ENCODE results near the gene CMSS1.
"Not testable (repeated sequence)": the region's sequence is repeated elsewhere in the genome, so short reads cannot be mapped to it uniquely, and the experiment has no call there.

CMSS1 gene

GRCh38 chr3:99823723-99824711 lies 6.4 kb downstream of the CMSS1 start:
- no peak for DNase-seq

- DNase-seq = no peak
Observed at GRCh38 chr3:99825004-99825640, 7.5 kb downstream of the CMSS1 start.

- DNase-seq = no peak
Observed at GRCh38 chr3:99829844-99830243, 12.2 kb downstream of the CMSS1 start.

- no peak for DNase-seq
Observed at GRCh38 chr3:99833617-99834205, 16.0 kb downstream of the CMSS1 start.

DNA sequence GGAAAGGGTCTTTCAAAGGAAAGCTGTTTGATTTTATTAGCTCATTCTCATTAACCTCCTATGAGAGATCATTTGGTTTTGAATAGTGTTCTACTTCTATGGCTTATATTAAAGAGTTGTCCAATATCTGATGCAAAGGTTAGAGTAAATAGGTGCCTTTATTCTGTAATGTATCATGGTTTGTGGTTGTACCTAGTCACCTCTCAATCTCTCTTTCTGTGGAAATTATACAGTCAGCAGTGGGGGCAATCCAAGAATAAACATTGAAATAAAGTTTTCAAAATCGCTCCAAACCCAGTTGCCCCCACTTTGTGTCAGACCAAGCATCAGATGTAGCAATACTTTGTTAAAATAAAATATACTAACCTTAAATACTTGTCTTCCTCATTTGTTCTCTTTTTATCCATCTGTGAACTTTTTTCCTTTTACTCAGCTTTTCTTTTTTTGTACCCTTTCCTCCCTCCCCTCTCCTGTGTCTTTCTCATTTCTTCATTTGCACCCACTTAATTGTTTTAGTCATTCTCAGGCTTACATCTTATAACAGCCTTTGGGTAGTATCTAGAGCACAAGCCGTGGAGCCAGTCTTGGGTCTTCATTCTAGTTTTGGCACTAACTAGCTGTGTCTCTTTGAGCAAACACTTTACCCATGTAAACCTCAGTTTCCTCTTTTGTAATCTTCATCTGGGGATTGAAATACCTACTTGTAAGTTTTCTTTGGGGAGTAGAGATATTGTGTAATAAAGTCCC lies 16.7 kb downstream of the CMSS1 start:
- DNase-seq = no peak

GRCh38 chr3:99836681-99837080 lies 19.0 kb downstream of the CMSS1 start:
- DNase-seq = no peak

- no peak for DNase-seq
Observed at GRCh38 chr3:99837715-99838114, 20.1 kb downstream of the CMSS1 start.

DNA sequence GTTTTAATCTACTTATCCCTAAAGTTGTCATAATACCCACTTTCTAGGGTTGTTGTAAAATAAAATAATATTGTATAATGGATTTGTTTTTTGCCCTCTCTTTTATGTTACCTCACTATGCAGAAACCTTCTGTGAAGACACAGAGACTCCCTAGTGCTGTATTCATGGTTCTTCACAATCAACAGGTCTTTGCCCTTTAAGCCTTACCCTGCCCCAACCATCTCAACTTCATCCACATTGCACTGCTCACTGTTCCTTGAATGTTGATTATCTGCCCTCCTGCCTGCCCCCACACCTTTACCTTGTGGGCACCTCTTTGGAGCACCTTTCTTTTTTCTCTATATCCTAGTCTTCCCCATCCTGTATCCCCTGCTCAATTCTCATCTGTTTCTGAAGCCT lies 21.1 kb downstream of the CMSS1 start:
- no peak for DNase-seq

- no peak for DNase-seq
Observed at GRCh38 chr3:99839613-99840012, 22.0 kb downstream of the CMSS1 start.

GRCh38 chr3:99841949-99842348 lies 24.3 kb downstream of the CMSS1 start:
- not testable (repeated sequence) for DNase-seq

DNA sequence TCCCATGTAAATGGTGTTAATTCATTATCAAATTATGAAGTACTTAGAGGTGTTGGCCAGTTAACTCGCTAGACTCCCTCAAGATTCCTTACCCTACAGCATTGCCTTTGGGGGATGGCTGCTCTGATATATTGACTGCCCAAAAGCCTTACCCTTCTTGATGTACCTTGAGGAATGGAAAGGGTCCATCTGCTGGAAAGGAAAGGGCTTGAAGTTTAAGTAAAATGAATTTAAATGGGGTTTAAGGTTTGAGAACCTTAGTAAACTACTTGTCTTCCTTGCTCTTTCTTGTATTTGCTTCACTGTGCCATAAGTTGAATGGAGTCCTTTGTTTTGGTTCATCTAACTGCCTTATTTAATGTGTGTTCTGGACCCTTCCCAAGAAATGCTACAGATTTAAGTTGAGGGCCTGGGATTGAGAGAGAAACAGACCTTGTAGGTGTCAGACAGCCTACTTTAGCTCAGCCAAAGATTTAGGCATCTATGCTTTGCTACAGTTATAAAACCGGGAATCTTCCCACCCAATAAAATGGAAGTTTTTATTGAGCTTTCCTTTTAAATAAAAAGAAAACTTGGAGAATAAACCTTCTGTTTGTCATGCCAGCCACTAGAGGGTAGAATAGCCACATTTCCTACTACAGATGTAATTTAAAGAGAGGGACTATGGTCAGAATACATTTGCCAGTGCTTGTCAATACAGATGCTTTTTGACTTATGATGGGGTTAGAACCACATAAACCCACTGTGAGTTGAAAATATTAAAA lies 25.3 kb downstream of the CMSS1 start:
- no peak for DNase-seq

GRCh38 chr3:99843590-99844258 lies 26.1 kb downstream of the CMSS1 start:
- no peak for DNase-seq

DNA sequence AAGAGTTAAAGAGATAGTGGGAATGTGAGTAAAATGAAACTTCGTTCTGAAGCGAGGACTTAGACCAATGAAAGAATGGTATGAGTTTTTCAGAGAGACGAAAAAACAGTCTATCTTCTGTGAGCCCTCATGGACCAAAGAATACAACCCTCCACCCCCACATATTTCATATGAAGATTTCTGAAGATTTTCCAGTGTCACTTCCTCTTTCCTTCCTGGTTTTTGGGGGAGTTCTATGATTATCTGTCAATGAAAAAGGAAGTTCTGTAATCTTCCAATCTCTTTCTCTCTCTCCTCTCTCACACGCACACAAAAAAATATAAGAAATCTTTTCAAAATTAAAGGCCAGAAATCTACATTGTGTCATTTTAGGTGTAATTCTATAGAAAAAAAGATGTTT lies 27.7 kb downstream of the CMSS1 start:
- DNase-seq = no peak

- DNase-seq = no peak
Observed at GRCh38 chr3:99845999-99846398, 28.3 kb downstream of the CMSS1 start.

DNA sequence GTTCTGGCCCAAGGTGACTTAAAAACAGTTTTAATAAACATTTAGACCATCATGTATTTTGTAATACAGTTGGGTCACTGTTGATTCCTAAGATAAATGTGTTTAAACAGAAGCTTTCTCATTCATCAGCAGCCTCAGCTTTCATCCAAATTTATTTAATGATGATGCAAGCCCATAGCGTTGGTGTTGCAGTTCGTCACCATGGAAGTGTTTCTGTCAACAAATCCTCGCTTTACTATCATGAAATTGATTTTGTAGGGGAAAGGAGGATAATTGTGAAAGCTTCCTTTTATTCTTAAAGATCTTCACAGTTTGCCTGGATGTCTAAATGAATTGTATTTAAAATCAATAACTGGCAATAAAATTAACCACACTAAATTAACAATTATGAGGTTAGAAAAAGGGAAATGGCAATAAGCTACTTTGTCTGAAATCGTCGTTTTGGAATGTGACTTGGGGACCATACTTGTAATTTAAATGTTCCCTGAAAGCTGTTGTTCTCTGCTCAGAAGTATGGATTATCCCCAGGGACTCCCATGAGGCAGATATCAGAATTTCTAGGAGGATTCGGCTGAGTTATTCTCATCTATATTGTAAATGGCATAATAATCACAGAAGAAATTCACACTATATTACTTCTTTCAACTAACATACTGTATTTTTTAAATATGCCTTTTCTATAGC lies 29.0 kb downstream of the CMSS1 start:
- no peak for DNase-seq

GRCh38 chr3:99848433-99848832 lies 30.8 kb downstream of the CMSS1 start:
- no peak for DNase-seq

- DNase-seq = no peak
Observed at GRCh38 chr3:99850608-99851007, 32.9 kb downstream of the CMSS1 start.

GRCh38 chr3:99851955-99852354 lies 34.3 kb downstream of the CMSS1 start:
- DNase-seq = no peak

GRCh38 chr3:99852851-99853250 lies 35.2 kb downstream of the CMSS1 start:
- DNase-seq = no peak

- DNase-seq = no peak
Observed at GRCh38 chr3:99854756-99855298, 37.2 kb downstream of the CMSS1 start.

- no peak for DNase-seq
Observed at GRCh38 chr3:99855900-99856299, 38.2 kb downstream of the CMSS1 start.

All from CD4-positive, alpha-beta T cell treated with Interleukin-17A for 4 hours (primary cell).